Upper lobe of left lung (tissue), 6 donors: ENCODE data around the gene MRPS23. TPM values are rescaled to one million over a fixed set of nuclear protein-coding genes. Genes with fewer than 3 reads are reported as not detected.

Experiments used
- ATAC-seq, 2 donors: fragments of 200-7000 bp; cut with Tn5 transposase; one replicate each; pipeline ENCODE4 v1.9.1; 2022; ENCODE audit warnings: mild to moderate bottlenecking in 2 of 2, moderate library complexity in 2 of 2; ENCODE audit not compliant: low FRiP score in 2 of 2
- DNase-seq, 2 donors: peaks; one replicate each; pipeline ENCODE4 v3.0.0-alpha.2; 2019 to 2020
- H3K27ac ChIP-seq, 4 donors: fragments of 200-600 bp; sonication (generic); one replicate each; pipeline ENCODE4 v1.5.1; 2016 to 2019
- H3K27me3 ChIP-seq, 4 donors: fragments of 200-600 bp; sonication (generic); one replicate each; pipeline ENCODE4 v1.5.1; 2017 to 2019
- H3K36me3 ChIP-seq, 4 donors: fragments of 200-600 bp; sonication (generic); one replicate each; pipeline ENCODE4 v1.5.1; 2016 to 2019
- H3K4me1 ChIP-seq, 4 donors: fragments of 200-600 bp; sonication (generic); one replicate each; pipeline ENCODE4 v1.5.1; 2018 to 2019
- H3K4me3 ChIP-seq, 4 donors: fragments of 200-600 bp; sonication (generic); one replicate each; pipeline ENCODE4 v1.5.1; 2017 to 2019; ENCODE audit warnings: mild to moderate bottlenecking in 2 of 4, moderate library complexity in 1 of 4
- H3K9me3 ChIP-seq, 4 donors: fragments of 200-600 bp; sonication (generic); one replicate each; pipeline ENCODE4 v1.5.1; 2018 to 2019
- EP300 ChIP-seq, 4 donors: sonication (generic); formaldehyde crosslinking; IDR thresholded peaks; one replicate each; pipeline ENCODE4 v1.5.1; 2017; ENCODE audit warnings: antibody characterized with exemption in 4 of 4, control low read depth in 2 of 4
- POLR2A ChIP-seq, 4 donors: fragments of 450-650 bp; IDR thresholded peaks; one replicate each; pipeline ENCODE4 v1.5.1; 2016 to 2017; ENCODE audit warnings: antibody characterized with exemption in 4 of 4, mild to moderate bottlenecking in 2 of 4
- POLR2AphosphoS5 ChIP-seq, 2 donors: sonication (generic); formaldehyde crosslinking; IDR thresholded peaks; one replicate each; pipeline ENCODE4 v1.5.1; 2017; ENCODE audit warnings: antibody characterized with exemption in 2 of 2
- WGBS, 2 donors: methylation state at CpG; one replicate each; pipeline ENCODE4 v1.1.5; 2017 to 2018; 5-methylcytosine and 5-hydroxymethylcytosine counted together
- total RNA-seq, 6 donors: library from RNA; depleted of rRNA in 4 of 6; stranded (reverse); fragments of >200 nt in 4 of 6; gene quantifications; one replicate each; pipeline versions ENCODE4 v1.1.0 to v1.2.1, GENCODE V29; 2016 to 2021
- TF ChIP-seq, protein P1 (sequence below), 6 experiments: fragments of 450-650 bp in 4 of 6; fragments of 200-600 bp in 2 of 6; sonication (generic) in 2 of 6; IDR thresholded peaks; one replicate each; pipeline ENCODE4 v1.5.1; 2016 to 2019; ENCODE audit warnings: antibody characterized with exemption in 6 of 6
- donor health status: DM: no; HTN: no; CAD: no; lungs with moderate emphysema.
- donor health status: DM: no; HTN: yes; CAD: no; lungs with severe emphysema.

The MRPS23 gene
- total RNA-seq, 6 donors from 2014 or later = 11.4 to 50.6 (median 19.1) TPM

DNA sequence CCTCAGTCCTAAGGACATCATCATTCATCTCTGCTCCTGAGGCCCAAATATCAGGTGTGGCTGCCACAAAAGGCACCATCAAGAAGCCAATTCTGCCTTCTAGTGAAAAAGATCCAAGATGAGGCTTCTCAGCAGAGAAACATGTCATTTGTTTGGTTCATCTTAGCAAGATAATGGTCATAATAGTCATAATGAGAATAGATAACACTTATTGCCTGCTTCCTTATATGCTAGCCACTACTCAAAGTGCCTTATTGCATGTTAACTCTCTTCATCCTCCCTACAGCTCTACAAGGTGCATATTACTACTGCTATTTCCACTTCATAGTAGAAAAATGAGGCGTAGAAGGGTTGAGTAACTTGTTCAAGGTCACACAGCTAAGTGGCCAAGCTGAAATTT lies 45.0 kb upstream of the MRPS23 start:
- TF ChIP-seq POLR2A (IDR thresholded peaks at IDR 0.05) (no peak), EP300 (IDR thresholded peaks at IDR 0.05) (no peak), POLR2AphosphoS5 (IDR thresholded peaks at IDR 0.05) (no peak)
- TF ChIP-seq, protein P1, sequence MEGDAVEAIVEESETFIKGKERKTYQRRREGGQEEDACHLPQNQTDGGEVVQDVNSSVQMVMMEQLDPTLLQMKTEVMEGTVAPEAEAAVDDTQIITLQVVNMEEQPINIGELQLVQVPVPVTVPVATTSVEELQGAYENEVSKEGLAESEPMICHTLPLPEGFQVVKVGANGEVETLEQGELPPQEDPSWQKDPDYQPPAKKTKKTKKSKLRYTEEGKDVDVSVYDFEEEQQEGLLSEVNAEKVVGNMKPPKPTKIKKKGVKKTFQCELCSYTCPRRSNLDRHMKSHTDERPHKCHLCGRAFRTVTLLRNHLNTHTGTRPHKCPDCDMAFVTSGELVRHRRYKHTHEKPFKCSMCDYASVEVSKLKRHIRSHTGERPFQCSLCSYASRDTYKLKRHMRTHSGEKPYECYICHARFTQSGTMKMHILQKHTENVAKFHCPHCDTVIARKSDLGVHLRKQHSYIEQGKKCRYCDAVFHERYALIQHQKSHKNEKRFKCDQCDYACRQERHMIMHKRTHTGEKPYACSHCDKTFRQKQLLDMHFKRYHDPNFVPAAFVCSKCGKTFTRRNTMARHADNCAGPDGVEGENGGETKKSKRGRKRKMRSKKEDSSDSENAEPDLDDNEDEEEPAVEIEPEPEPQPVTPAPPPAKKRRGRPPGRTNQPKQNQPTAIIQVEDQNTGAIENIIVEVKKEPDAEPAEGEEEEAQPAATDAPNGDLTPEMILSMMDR (IDR thresholded peaks at IDR 0.05) = no peak
- no peaks in the 10 kb centered on the region for H3K9me3 ChIP-seq
- no peaks in the 10 kb centered on the region for H3K36me3 ChIP-seq
- 67 to 84% methylated on average over 1 of the region's 1 CpG for WGBS, 2 donors
- DNase-seq = no peak
- peak overlapping the region; percentile 59 to 94 (median 92) for H3K27ac ChIP-seq
- H3K27me3 ChIP-seq = no peaks in the 10 kb centered on the region
- H3K4me3 ChIP-seq = no peak overlapping the region
- no peak for ATAC-seq
- peaks cover 69 to 88% (median 72%) of the 10 kb centered on the region in 4 donors for H3K4me1 ChIP-seq

DNA sequence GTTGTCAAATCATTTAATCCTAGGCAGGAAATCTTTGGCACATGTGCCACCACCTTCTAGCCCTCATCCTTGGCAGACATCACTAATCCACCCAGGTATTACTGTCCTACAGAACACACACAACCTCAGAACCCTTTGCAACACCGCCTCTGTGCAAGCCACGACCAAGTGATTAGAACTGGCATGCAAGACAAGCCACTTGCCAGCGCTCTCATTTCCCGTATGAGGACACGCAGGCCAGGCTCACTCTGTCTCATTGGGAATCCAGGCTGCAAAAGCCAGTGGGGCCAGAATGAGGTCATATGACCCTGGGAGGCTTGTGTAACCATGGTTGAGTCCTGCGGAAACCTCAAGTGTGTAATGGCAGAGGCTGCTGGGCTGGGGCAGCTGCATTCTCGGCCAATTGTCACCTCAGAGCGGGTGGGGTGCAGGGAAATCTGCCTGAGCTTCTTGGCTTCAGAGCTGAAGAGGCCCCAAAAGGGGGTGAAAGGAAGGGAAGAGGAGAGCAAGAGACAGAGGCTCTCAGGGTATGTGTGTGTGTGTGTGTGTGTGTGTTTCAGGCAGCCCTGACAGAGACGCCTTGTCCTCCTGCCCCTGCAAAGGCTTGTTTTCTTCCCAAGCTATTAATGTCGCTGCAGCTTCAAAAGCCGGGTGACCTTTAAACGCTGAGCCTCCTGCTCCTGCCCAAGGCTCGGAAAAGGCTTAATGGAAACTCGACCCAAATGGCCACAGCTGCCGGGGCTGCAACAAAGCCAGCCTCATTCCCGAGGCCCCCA lies 43.2 kb upstream of the MRPS23 start:
- Histone ChIP-seq H3K36me3 (no peaks in the 10 kb centered on the region), H3K4me1 (peaks cover 54 to 77% (median 59%) of the 10 kb centered on the region in 4 donors), H3K9me3 (no peaks in the 10 kb centered on the region), H3K27ac (peak overlapping the region; percentile 89 to 94 (median 92)), H3K27me3 (no peaks in the 10 kb centered on the region), H3K4me3 (peak overlapping the region in 3 of 4 donors; percentile 30 to 40 (median 37))
- peak; percentile 94 for ATAC-seq
- DNase-seq = peak in 1 of 2 donors; percentile 97
- TF ChIP-seq POLR2AphosphoS5 (IDR thresholded peaks at IDR 0.05) = peak; percentile 85 to 92
- TF ChIP-seq EP300 (IDR thresholded peaks at IDR 0.05) = peak in 2 of 4 donors; percentile 78 to 83
- TF ChIP-seq POLR2A (IDR thresholded peaks at IDR 0.05) = peak; percentile 9 to 79 (median 44)
- TF ChIP-seq, protein P1 (IDR thresholded peaks at IDR 0.05) = no peak
- WGBS, 2 donors = 14 to 33% methylated on average over 16 of the region's 16 CpGs

- TF ChIP-seq, protein P1 (IDR thresholded peaks at IDR 0.05) = peak; percentile 96 to 98 (median 97)
- no peak for TF ChIP-seq POLR2A (IDR thresholded peaks at IDR 0.05)
- ATAC-seq = peak; percentile 88 to 90
- Histone ChIP-seq H3K4me1 (peaks cover 49 to 71% (median 57%) of the 10 kb centered on the region in 4 donors), H3K27ac (peak overlapping the region; percentile 89 to 94 (median 92)), H3K27me3 (no peaks in the 10 kb centered on the region), H3K36me3 (no peaks in the 10 kb centered on the region), H3K9me3 (no peaks in the 10 kb centered on the region), H3K4me3 (peak overlapping the region in 1 of 4 donors; percentile 40)
- WGBS, 2 donors = 34 to 40% methylated on average over 6 of the region's 6 CpGs
- peak; percentile 95 for DNase-seq
Observed at GRCh38 chr17:57892146-57892819, 42.4 kb upstream of the MRPS23 start.

GRCh38 chr17:57890857-57891232 lies 41.0 kb upstream of the MRPS23 start:
- no peaks in the 10 kb centered on the region for H3K36me3 ChIP-seq
- no peaks in the 10 kb centered on the region for H3K9me3 ChIP-seq
- H3K4me1 ChIP-seq = peaks cover 49 to 66% (median 56%) of the 10 kb centered on the region in 4 donors
- H3K27ac ChIP-seq = peak overlapping the region; percentile 62 to 94 (median 80)
- H3K27me3 ChIP-seq = no peaks in the 10 kb centered on the region
- DNase-seq (no peak), ATAC-seq (no peak)
- H3K4me3 ChIP-seq = no peak overlapping the region
- no peak for TF ChIP-seq POLR2AphosphoS5 (IDR thresholded peaks at IDR 0.05)
- WGBS, 2 donors = 81 to 84% methylated on average over 4 of the region's 4 CpGs
